HG03095 (cell line): ENCODE measurements around the gene LIPT1.
"Not testable (repeated sequence)": the region's sequence is repeated elsewhere in the genome, so short reads cannot be mapped to it uniquely, and the experiment has no call there.

Source experiments
- ATAC-seq: cut with Tn5 transposase; IDR thresholded peaks from one replicate; pipeline ENCODE4 v1.9.1; 2021; ENCODE audit warnings: moderate library complexity; ENCODE audit not compliant: unreplicated experiment

Gene LIPT1

DNA sequence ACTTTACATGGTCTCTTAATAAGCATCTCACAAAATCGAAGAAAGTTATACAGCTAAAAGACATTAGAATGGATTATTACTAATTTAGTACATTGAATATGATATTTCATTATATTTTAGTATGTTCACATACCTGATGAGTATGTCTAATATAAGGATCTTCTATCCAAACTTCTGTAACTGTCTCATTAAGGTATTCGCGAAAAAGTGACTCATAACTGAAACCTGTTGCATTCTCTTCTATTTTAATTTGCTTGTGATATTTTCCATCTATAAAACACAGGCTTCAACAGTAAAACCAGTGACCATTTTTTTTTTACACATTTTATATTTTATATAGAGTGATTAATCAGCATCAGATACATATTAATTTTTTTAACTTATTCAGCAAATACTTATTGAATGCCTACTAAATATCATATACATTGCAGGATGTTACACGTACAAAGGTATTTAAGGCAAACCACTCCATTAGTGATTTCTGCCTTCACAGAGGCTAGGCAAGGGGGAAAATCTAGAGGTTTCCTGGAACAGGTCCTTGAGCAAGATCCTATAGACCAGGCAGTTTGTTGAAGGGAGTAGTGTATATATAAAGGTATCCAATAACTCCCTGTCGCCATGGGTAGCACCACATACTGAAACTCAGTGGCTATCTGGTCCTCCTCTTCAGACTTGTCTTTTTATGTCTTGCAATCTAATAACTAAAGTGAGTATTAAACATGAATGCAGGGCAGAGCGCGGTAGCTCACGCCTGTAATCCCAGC, 16.8 kb downstream of the LIPT1 start:
- no peak for ATAC-seq

DNA sequence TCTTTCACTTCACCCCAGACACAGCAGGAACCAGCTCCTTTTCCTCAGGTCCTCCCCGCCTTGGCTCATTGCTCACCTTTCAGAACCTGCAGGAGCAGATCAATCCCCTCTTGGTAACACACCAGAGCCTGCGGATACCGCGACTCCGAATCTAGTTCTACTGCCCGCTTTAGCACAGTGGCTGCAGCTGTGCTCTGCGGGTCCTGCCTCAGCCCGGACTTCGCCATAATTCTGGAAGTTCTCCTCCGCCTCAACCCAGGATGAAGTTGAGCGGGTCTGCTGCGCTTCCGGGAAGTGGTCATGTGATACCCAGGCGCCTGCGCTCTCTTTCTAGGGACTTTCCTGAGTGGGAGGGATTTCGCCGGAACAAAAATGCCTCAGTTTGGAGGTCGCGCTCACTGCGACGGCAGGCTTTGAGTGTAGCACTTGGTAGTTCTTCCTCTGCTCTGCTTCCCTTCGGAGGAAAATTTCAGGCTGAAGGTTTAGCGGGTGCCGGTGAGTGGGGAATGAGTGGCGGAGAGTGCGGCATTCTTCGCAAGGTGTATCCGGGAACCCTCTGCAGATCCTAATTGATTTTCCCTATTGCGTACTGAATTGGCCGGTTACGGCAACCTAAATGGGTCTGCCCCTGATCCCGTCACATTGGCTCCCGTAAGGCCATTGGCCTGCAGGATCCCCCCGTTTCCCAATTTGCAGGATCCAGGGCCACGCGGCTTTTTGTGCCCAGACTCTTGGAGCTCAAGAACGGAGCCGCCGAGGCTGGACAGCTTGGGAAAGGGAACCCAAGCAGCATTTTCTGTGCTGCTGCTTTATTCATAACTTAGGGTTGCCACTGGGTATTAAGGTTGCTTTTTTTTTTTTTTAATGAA, 26.2 kb downstream of the LIPT1 start, which contains the start of the genes MITD1 and MRPL30:
MITD1 (minus strand) TSS at position 304 of the 869 bp plus-strand sequence; CDS start at position 227, 77 bp downstream.
MRPL30 (plus strand) TSS at position 430 of the 869 bp plus-strand sequence. CDS start 5,020 bp downstream, outside the sequence.
- ATAC-seq = peak; percentile 86

DNA sequence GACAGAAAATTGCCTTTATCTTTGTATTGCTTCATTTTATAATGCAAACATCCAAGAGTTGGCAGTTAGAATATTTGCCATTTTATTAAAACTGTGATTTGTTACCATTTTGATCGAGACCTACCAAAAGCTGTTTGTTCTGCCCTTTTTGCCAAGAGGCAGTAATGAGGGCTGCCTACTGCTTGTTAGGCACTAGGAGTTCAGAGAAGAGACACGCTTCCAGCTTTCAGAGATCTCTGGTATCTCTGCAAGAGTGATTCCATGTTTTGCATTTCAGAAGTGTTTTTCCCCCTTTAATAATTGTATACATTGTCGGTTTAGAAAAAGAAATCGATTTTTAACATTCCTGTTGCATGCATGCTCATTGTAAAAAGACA, 26.8 kb downstream of the LIPT1 start:
- ATAC-seq = no peak

DNA sequence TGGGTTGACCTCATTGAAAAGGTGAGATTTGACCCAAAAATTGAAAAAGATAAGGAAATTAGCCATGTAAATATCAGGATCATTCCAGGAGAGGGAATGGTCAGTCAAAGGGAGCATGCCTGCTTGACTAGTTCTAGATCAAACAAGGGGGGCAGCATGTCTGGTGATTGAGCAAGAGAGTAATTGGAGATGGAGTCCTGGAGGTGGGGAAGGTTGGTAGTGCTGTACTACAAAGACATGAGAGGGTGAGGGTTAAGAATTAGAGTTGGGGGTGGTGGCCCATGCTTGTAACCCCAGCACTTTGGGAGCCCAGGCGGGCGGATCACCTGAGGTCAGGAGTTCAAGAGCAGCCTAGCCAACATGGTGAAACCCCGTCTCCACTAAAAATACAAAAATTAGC, 28.3 kb downstream of the LIPT1 start:
- ATAC-seq = no peak

GRCh38 chr2:99184811-99185210, 30.0 kb downstream of the LIPT1 start:
- no peak for ATAC-seq

DNA sequence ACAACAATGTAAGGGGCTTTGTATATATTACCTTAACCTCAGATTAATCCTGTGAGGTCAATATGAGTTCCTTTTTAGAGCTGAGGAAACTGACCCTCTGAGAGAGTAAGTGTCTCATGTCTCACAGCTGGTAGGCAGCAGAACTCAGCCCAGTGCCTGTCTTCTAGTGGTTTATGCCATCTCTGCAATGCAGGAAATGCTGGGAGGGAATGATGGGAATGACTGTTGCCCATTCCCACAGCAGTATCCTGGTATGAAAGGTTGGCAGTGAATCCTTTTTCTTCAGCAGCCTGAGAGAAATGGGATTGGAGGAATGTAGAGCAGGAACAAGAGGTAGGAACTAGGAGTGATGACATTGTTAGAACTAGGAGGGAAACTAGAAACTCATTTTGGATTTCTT, 32.2 kb downstream of the LIPT1 start:
- no peak for ATAC-seq

DNA sequence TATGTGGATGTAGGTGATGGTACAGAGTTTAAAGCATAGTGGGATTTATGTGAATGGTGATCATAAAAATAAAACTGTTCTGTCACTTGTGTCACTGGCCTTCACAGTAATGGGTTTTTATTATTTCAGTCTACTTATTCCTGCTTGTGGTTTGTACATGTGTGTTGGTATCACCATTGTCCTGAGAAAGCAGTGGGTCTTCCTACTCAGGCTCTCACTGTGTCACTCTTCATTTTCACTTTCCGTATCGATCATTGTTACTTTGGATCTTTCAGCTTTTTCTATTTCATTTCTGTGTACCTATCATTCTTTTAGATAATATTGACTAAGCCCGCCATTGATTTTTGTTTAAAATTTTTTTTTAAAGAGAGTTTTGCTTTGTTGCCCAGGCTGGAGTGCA, 33.6 kb downstream of the LIPT1 start:
- ATAC-seq = no peak

DNA sequence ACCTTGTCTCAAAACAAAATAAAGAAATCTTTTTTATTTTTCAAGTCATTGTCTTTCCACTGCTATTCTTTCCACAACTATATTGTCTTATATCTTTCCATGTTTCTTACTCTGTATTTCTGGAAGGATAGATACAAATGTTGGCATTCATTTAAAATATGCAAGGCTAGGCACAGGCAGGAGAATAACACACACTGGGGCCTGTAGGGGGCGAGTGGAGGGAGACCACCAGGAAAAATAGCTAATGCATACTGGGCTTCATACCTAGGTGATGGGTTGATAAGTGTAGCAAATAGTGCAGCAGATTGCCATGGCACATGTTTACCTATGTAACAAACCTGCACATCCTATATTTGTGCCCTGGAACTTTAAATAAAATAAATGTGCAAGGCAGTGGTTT, 35.8 kb downstream of the LIPT1 start:
- ATAC-seq = no peak

DNA sequence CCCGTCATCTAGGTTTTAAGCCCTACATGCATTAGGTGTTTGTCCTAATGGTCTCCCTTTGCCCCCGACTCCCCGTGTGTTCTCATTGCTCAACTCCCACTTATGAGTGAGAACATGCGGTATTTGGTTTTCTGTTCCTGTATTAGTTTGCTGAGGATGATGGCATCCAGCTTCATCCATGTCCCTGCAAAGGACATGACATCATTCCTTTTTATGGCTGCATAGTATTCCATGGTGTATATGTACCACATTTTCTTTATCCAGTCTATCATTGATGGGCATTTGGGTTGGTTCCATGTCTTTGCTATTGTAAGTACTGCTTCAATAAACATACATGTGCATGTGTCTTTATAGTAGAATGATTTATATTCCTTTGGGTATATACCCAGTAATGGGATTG, 37.6 kb downstream of the LIPT1 start:
- not testable (repeated sequence) for ATAC-seq

DNA sequence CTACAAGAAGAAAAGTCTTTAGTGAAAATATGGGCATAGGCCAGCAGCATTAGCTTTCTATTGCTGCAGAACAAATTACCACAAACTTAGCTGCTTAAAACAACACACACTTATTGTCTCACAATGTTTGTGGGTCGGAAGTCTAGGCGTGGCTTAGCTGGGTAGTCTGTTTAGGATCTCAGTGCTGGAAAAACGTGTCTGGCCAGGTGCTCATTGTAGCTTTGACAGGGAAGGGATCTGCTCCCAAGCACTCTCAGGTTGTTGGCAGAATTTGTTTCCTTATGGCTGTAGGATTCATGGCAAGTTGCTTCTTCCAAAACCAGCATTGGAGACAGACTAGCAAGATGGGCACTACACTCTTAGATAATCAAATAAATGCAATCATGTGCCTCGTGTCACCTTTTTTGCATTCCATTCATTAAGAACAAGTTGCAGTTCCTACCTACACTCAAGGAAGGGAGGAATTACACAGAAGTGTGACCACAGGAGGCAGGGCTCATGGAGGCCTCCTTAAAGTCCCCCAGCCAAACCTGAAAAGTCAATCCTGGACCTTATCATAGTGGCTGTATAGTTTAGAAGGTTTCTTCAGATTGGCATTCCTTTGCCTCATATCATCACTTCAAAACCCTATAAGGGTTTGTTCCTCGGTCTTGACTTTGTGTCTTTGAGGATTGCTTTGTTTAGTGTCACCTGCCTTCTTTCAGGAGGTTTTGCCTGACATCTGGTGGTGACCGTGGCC, 43.5 kb downstream of the LIPT1 start:
- ATAC-seq = no peak

GRCh38 chr2:99200076-99200800, 45.5 kb downstream of the LIPT1 start:
- no peak for ATAC-seq

GRCh38 chr2:99201959-99202678, 47.4 kb downstream of the LIPT1 start:
- no peak for ATAC-seq

- ATAC-seq = no peak
These were observed 50.7 kb downstream of the LIPT1 start for GRCh38 chr2:99205491-99205890.
